Activated CD8-positive, alpha-beta T cell treated with anti-CD3 and anti-CD28 coated beads, Interleukin-2, amount 10 ng/mL, durations not matched to agents 7 days and 5 days (primary cell): ENCODE data around the gene CTDNEP1. TPM values are rescaled to one million over a fixed set of nuclear protein-coding genes. Genes with fewer than 3 reads are reported as not detected.
A peak's percentile ranks its signal among the peaks of the same experiment; 100 is the strongest.

Source experiments
- microRNA-seq: library from miRNA; unstranded; fragments of <30 nt; microRNA quantifications from one replicate; pipeline ENCODE4 v1.2.0, GENCODE V29; 2022
- total RNA-seq, 2 experiments: library from RNA; stranded (reverse); gene quantifications; one replicate each; pipeline ENCODE4 v1.2.3, GENCODE V29; 2021

The CTDNEP1 gene
- total RNA-seq, 2 experiments from 2014 or later, result 171 to 186 TPM

Small RNA genes within 50 kb of the gene (microRNA-seq; reads per million reads assigned to microRNA genes)
- 3,475 reads per million, percentile 89 among the genes with 10 or more reads in this experiment for gene MIR324

Other genes with a start within 250 kb of the CTDNEP1 start
- gene RNASEK, start 239.1 kb downstream of the CTDNEP1 start, total RNA-seq, result 100 to 1,000 TPM; 104 to 116 TPM
- under 1 TPM; 0.47 to 0.63 TPM for gene BCL6B, start 228.7 kb downstream of the CTDNEP1 start, total RNA-seq
- gene SLC16A13, start 215.7 kb downstream of the CTDNEP1 start, total RNA-seq, result 10 to 100 TPM; 14.8 to 15.0 TPM
- gene SLC16A11, start 207.6 kb downstream of the CTDNEP1 start, total RNA-seq, result under 1 TPM; 0.34 to 0.39 TPM
- not detected for gene CLEC10A, start 171.5 kb downstream of the CTDNEP1 start, total RNA-seq
- gene ASGR2, start 136.9 kb downstream of the CTDNEP1 start, total RNA-seq, result not detected
- 1 to 10 TPM in 1 of 2 experiments, under 1 TPM in 1; 0.63 to 1.3 TPM for gene ASGR1, start 72.4 kb downstream of the CTDNEP1 start, total RNA-seq
- gene DLG4, start 31.9 kb downstream of the CTDNEP1 start, total RNA-seq, result 10 to 100 TPM; 10.1 to 11.7 TPM
- 100 to 1,000 TPM; 348 to 371 TPM for gene ACADVL, start 31.8 kb downstream of the CTDNEP1 start, total RNA-seq
- gene DVL2, start 17.2 kb downstream of the CTDNEP1 start, total RNA-seq, result 10 to 100 TPM; 52.4 to 56.6 TPM
- 10 to 100 TPM; 53.6 to 57.9 TPM for gene PHF23, start 12.3 kb downstream of the CTDNEP1 start, total RNA-seq
- gene GABARAP, start 9.3 kb downstream of the CTDNEP1 start, total RNA-seq, result 100 to 1,000 TPM; 203 to 227 TPM
- 10 to 100 TPM; 63.5 to 66.1 TPM for gene ELP5, start 481 bp upstream of the CTDNEP1 start, total RNA-seq
- gene CLDN7, start 10.7 kb upstream of the CTDNEP1 start, total RNA-seq, result 1 to 10 TPM; 1.1 to 1.3 TPM
- gene SLC2A4, start 30.0 kb upstream of the CTDNEP1 start, total RNA-seq, result not detected
- gene YBX2, start 42.9 kb upstream of the CTDNEP1 start, total RNA-seq, result under 1 TPM; 0.37 to 0.66 TPM
- 100 to 1,000 TPM; 685 to 690 TPM for gene EIF5A, start 55.9 kb upstream of the CTDNEP1 start, total RNA-seq
- gene GPS2, start 63.6 kb upstream of the CTDNEP1 start, total RNA-seq, result 10 to 100 TPM; 86.3 to 88.0 TPM
- gene NEURL4, start 77.6 kb upstream of the CTDNEP1 start, total RNA-seq, result 10 to 100 TPM; 45.6 to 47.0 TPM
- gene ACAP1, start 84.8 kb upstream of the CTDNEP1 start, total RNA-seq, result 100 to 1,000 TPM; 573 to 605 TPM
- gene KCTD11, start 100.4 kb upstream of the CTDNEP1 start, total RNA-seq, result 10 to 100 TPM; 11.4 to 11.8 TPM
- not detected for gene TMEM95, start 103.4 kb upstream of the CTDNEP1 start, total RNA-seq
- gene TNK1, start 129.4 kb upstream of the CTDNEP1 start, total RNA-seq, result 1 to 10 TPM; 2.1 to 2.6 TPM
- 10 to 100 TPM; 87.9 to 92.6 TPM for gene PLSCR3, start 142.8 kb upstream of the CTDNEP1 start, total RNA-seq
- 10 to 100 TPM; 61.8 to 62.3 TPM for gene TMEM256, start 152.4 kb upstream of the CTDNEP1 start, total RNA-seq
- 1 to 10 TPM; 4.7 to 5.2 TPM for gene NLGN2, start 156.1 kb upstream of the CTDNEP1 start, total RNA-seq
- gene SPEM1, start 168.6 kb upstream of the CTDNEP1 start, total RNA-seq, result not detected
- not detected for gene SPEM2, start 173.9 kb upstream of the CTDNEP1 start, total RNA-seq
- gene SPEM3, start 177.1 kb upstream of the CTDNEP1 start, total RNA-seq, result not detected
- 10 to 100 TPM; 16.5 to 18.1 TPM for gene TMEM102, start 183.7 kb upstream of the CTDNEP1 start, total RNA-seq
- gene FGF11, start 187.8 kb upstream of the CTDNEP1 start, total RNA-seq, result 10 to 100 TPM; 16.6 to 18.8 TPM
- 10 to 100 TPM; 14.1 to 15.7 TPM for gene CHRNB1, start 193.3 kb upstream of the CTDNEP1 start, total RNA-seq
- 10 to 100 TPM; 29.8 to 30.0 TPM for gene ZBTB4, start 227.9 kb upstream of the CTDNEP1 start, total RNA-seq
- gene SLC35G6, start 229.7 kb upstream of the CTDNEP1 start, total RNA-seq, result not detected
- 100 to 1,000 TPM; 183 to 185 TPM for gene POLR2A, start 232.6 kb upstream of the CTDNEP1 start, total RNA-seq